BE2C (cell line): Measurements from ENCODE around the gene KLK1.

Experiments used
- DNase-seq: peaks from one replicate; pipeline ENCODE4 v3.0.0-alpha.2; 2020
- H3K27me3 ChIP-seq: fragments of 250-450 bp; sonication (Bioruptor Pico); 2 replicates; pipeline ENCODE4 v1.5.1; 2020; ENCODE audit warnings: mild to moderate bottlenecking
- H3K36me3 ChIP-seq: fragments of 250-450 bp; sonication (Bioruptor Pico); 2 replicates; pipeline ENCODE4 v1.5.1; 2020; ENCODE audit warnings: mild to moderate bottlenecking
- H3K4me1 ChIP-seq: fragments of 250-450 bp; sonication (Bioruptor Pico); 2 replicates; pipeline ENCODE4 v1.5.1; 2020
- H3K4me3 ChIP-seq: 2 replicates; pipeline ENCODE4 v1.5.1; 2011; ENCODE audit warnings: low read depth, low read length
- H3K9me3 ChIP-seq: fragments of 250-450 bp; sonication (Bioruptor Pico); 2 replicates; pipeline ENCODE4 v1.5.1; 2020
- CTCF ChIP-seq: IDR thresholded peaks from 2 replicates; pipeline ENCODE4 v1.5.1; 2012; ENCODE audit warnings: mild to moderate bottlenecking, low read depth, low read length

The KLK1 gene

DNA sequence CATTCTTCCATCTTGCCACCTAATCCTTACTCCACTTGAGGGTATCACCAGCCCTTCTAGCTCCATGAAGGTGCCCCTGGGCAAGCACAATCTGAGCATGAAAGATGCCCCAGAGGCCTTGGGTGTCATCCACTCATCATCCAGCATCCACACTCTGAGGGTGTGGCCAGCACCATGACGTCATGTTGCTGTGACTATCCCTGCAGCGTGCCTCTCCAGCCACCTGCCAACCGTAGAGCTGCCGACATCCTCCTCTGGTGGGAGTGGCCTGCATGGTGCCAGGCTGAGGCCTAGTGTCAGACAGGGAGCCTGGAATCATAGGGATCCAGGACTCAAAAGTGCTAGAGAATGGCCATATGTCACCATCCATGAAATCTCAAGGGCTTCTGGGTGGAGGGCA is 28.0 kb upstream of the KLK1 start:
- H3K4me1 ChIP-seq: peaks cover 5% of the 10 kb centered on the region; the same call in 1 of the 2 replicates
- no peaks in the 10 kb centered on the region for H3K36me3 ChIP-seq
- TF ChIP-seq CTCF: no peak
- no peaks in the 10 kb centered on the region for H3K27me3 ChIP-seq
- no peak overlapping the region for H3K4me3 ChIP-seq
- no peak for DNase-seq
- no peaks in the 10 kb centered on the region for H3K9me3 ChIP-seq

DNA sequence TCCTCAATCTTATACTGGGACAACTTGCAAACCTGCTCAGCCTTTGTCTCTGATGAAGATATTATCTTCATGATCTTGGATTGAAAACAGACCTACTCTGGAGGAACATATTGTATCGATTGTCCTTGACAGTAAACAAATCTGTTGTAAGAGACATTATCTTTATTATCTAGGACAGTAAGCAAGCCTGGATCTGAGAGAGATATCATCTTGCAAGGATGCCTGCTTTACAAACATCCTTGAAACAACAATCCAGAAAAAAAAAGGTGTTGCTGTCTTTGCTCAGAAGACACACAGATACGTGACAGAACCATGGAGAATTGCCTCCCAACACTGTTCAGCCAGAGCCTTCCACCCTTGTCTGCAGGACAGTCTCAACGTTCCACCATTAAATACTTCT is 27.2 kb upstream of the KLK1 start:
- H3K4me1 ChIP-seq: peaks cover 5% of the 10 kb centered on the region; the same call in 1 of the 2 replicates
- no peak for DNase-seq
- no peaks in the 10 kb centered on the region for H3K36me3 ChIP-seq
- no peaks in the 10 kb centered on the region for H3K9me3 ChIP-seq
- H3K4me3 ChIP-seq: no peak overlapping the region
- no peaks in the 10 kb centered on the region for H3K27me3 ChIP-seq
- TF ChIP-seq CTCF: no peak

- no peaks in the 10 kb centered on the region for H3K36me3 ChIP-seq
- no peaks in the 10 kb centered on the region for H3K4me1 ChIP-seq
- no peaks in the 10 kb centered on the region for H3K27me3 ChIP-seq
- no peak overlapping the region for H3K4me3 ChIP-seq
- TF ChIP-seq CTCF: no peak
- DNase-seq: no peak
- no peaks in the 10 kb centered on the region for H3K9me3 ChIP-seq
These were observed 20.8 kb upstream of the KLK1 start for GRCh38 chr19:50844296-50844935.

GRCh38 chr19:50843701-50844221 is 20.2 kb upstream of the KLK1 start:
- no peaks in the 10 kb centered on the region for H3K9me3 ChIP-seq
- no peaks in the 10 kb centered on the region for H3K36me3 ChIP-seq
- no peaks in the 10 kb centered on the region for H3K27me3 ChIP-seq
- H3K4me3 ChIP-seq: no peak overlapping the region
- H3K4me1 ChIP-seq: no peaks in the 10 kb centered on the region
- no peak for DNase-seq
- no peak for TF ChIP-seq CTCF

GRCh38 chr19:50843205-50843604 is 19.6 kb upstream of the KLK1 start:
- no peak for DNase-seq
- H3K9me3 ChIP-seq: no peaks in the 10 kb centered on the region
- no peak overlapping the region for H3K4me3 ChIP-seq
- no peak for TF ChIP-seq CTCF
- H3K4me1 ChIP-seq: no peaks in the 10 kb centered on the region
- H3K36me3 ChIP-seq: no peaks in the 10 kb centered on the region
- no peaks in the 10 kb centered on the region for H3K27me3 ChIP-seq

- no peak for DNase-seq
- no peak for TF ChIP-seq CTCF
- H3K27me3 ChIP-seq: no peaks in the 10 kb centered on the region
- H3K36me3 ChIP-seq: no peaks in the 10 kb centered on the region
- no peaks in the 10 kb centered on the region for H3K4me1 ChIP-seq
- H3K9me3 ChIP-seq: no peaks in the 10 kb centered on the region
- H3K4me3 ChIP-seq: no peak overlapping the region
These were observed 18.5 kb upstream of the KLK1 start for GRCh38 chr19:50842130-50842529.
